NCI-H345 (cell line): ENCODE results near the gene RSU1.
"Not testable (repeated sequence)": the region's sequence is repeated elsewhere in the genome, so short reads cannot be mapped to it uniquely, and the experiment has no call there.

Source experiments
- DNase-seq: peaks from one replicate; lab custom pipeline; 2025; lab: John Stamatoyannopoulos, UW

The RSU1 gene

GRCh38 chr10:16780338-16780880 lies 36.8 kb downstream of the RSU1 start:
- no peak for DNase-seq

GRCh38 chr10:16779384-16779915 lies 37.8 kb downstream of the RSU1 start:
- no peak for DNase-seq

- DNase-seq = peak; percentile 50
Observed at GRCh38 chr10:16777473-16778370, 39.5 kb downstream of the RSU1 start.

- DNase-seq = no peak
Observed at GRCh38 chr10:16776896-16777295, 40.3 kb downstream of the RSU1 start.

DNA sequence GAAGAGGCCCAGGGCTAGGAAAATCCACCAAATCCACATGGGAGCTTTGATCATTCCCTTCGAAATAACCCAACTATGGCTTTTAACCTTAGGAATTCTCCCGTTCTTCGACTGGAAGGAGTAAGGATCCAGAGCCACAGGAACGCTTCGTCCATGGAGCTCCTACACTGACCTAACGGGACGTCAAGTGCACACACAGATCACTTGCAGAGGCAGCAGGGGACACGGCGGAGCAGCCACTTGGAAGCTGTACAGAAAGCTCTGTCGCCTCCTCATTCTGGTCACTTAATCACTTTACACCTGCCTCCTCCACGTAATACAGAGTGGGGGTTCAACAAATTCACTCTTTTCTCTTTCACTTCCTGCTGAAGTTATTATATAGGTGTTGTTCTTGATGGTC lies 43.9 kb downstream of the RSU1 start:
- DNase-seq = no peak

- DNase-seq = no peak
Observed at GRCh38 chr10:16770670-16771069, 46.6 kb downstream of the RSU1 start.

GRCh38 chr10:16770141-16770540 lies 47.1 kb downstream of the RSU1 start:
- no peak for DNase-seq

GRCh38 chr10:16769331-16769730 lies 47.9 kb downstream of the RSU1 start:
- no peak for DNase-seq

GRCh38 chr10:16768702-16769101 lies 48.5 kb downstream of the RSU1 start:
- no peak for DNase-seq

GRCh38 chr10:16765509-16766375 lies 51.5 kb downstream of the RSU1 start:
- DNase-seq = no peak

DNA sequence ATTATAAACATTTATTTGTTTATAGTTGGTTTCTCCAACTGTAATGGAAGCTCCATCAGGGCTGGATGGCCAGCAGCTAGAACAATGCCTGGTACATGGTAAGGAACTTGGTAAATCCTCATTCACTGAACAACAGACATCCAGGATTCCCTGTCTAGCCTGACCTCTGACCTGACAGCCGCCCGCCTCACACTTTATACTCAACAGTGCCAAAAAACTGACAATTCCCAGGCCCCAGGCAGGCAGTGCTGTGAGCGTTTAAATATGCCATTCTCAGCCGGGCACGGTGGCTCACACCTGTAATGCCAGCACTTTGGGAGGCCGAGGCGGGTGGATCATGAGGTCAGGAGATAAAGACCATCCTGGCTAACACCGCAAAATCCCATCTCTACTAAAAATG lies 55.9 kb downstream of the RSU1 start:
- DNase-seq = no peak

DNA sequence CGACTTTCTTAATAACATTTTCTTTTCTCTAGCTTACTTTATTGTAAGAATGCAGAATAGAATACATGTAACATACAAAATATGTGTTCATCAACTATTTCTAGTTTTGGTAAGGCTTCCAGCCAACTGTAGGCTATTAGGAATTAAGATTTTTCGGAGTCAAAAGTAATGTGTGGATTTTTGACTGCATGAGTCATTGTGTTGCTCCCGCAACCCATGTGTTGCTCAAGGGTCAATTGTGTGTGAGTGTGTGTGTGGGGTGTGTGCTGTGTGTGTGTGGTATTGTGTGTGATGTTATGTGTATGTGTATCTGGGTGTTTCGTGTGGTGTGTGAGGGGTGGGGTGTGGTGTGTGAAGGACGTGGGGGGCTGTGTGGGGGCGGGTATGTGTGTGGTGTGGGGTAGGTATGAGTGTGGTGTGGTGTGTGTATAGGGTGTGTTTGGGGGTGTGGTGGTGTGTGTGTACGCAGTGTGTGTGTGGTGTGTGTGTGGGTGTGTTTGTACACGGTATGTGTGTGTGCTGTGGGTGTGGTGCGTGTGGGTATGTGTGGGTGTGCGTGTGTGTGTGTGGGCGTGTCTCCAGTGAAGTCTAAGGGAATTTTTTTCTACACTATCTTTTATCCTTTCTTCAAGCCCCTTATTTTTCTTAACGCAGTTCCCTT lies 60.5 kb downstream of the RSU1 start:
- DNase-seq = no peak

- DNase-seq = no peak
Observed at GRCh38 chr10:16754765-16755164, 62.5 kb downstream of the RSU1 start.

DNA sequence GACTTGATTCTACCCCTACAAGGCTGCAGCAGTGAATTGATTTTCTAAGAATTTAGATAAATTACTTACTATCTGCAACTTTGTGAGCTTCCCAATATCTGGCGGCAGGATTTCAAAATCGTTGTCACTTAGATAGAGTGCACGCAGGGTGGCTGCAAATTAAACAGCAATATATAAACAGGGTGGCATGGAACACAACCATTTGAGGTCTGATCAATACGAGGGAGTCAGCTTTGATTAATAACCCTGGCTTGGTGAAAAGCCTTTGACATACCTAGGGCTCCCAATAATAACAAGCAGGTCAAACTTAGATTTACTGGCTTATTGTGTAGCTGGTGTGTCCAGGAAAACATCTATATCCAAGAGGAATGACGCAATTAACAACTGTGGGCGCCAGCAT lies 64.4 kb downstream of the RSU1 start:
- DNase-seq = not testable (repeated sequence)

GRCh38 chr10:16752099-16752498 lies 65.1 kb downstream of the RSU1 start:
- DNase-seq = no peak

GRCh38 chr10:16751244-16751643 lies 66.0 kb downstream of the RSU1 start:
- no peak for DNase-seq

- DNase-seq = no peak
Observed at GRCh38 chr10:16750461-16750860, 66.8 kb downstream of the RSU1 start.

DNA sequence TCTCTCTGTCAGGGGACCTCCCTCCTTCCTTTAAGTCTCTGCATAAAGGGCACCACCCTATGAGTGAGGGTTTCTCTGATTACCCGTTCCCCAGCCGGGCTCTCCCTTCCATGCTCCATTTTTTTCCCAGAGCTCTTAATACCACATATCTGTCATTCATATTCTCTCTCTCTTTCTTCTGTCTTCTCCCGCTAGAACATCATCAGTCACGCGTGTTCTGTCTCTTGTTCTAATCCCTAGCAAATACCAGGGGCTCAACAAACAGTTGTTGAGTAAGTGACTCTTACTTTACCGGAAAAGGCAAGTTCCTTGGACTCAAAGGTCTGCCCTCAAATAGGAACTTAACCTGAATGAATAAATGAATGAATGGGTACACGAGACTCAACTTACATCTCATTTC lies 68.5 kb downstream of the RSU1 start:
- no peak for DNase-seq

DNA sequence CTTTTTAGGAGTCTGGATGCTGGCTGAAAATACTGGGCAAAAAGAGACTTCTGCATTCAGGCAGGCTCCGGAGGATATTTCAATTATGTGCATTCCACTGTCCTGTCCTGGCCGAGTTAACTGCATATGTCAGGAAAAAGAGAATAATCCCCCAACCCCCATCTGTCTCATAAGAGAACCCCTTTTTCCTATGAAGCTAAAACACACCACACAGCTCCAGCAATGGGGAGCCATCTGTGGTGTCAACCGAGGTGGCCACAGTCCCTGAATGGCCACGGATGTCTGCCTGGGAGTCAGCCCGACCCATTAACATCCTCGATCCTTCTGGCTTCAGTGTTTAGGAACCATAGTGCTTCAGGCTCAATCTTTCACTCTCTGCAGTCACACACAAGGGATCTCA lies 70.4 kb downstream of the RSU1 start:
- DNase-seq = no peak

- DNase-seq = no peak
Observed at GRCh38 chr10:16745061-16745460, 72.2 kb downstream of the RSU1 start.

DNA sequence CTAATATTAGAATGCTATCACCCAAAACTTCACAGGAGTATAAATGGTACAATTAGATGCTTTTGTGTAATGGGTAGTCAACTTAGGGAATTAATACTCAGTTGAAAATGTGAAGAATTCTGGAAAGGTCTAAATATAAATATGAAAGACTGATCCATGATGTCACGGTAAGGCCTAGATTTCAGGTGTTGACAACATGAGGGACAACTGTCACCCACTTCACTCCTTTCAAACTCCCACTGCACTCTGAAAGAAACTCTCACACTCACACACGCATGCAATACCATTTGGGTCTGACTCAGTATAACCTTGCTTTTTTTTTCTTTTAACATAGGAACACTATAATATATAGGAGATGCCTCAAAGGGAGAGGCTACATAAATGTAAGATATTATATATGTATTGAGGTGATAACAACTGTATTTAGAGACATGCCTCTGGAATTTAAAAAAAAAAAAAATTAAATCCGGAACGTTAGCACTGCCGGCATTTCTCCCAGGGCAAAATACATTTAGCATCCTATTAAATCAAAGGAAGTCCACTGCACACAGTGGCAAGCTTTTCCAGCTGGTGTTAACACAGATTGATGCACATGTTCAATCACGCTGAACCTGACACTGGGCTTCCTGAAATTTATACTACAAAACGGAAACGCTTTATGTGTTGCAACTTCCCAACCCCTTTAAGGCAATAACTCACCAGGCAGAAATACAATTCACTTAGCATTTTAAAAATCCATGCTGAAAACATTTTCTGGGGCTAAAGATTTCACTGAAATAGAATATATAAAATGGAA lies 74.9 kb downstream of the RSU1 start:
- no peak for DNase-seq
